Fibroblast of villous mesenchyme (primary cell): Measurements from ENCODE around the gene PIGM. TPM values are rescaled to one million over a fixed set of nuclear protein-coding genes. Genes with fewer than 3 reads are reported as not detected.

ENCODE experiments used
- DNase-seq: peaks from one replicate; pipeline ENCODE4 v3.0.0-alpha.2; 2010; ENCODE audit warnings: low read depth
- H3K4me3 ChIP-seq: 2 replicates; pipeline ENCODE4 v1.5.1; 2011; ENCODE audit warnings: low read depth, mild to moderate bottlenecking, low read length
- total RNA-seq: library from RNA; depleted of rRNA; stranded (reverse); fragments of >200 nt; gene quantifications from 2 replicates; pipeline ENCODE4 v1.2.3, GENCODE V29; 2012
- TF ChIP-seq, protein P1 (sequence below): IDR thresholded peaks from 2 replicates; pipeline ENCODE4 v1.5.1; 2012; ENCODE audit warnings: low read depth, mild to moderate bottlenecking, low read length; ENCODE audit not compliant: insufficient read depth

Gene PIGM
- total RNA-seq, 1 donor: 6.0 TPM

- no peak overlapping the region for H3K4me3 ChIP-seq
- TF ChIP-seq, protein P1, sequence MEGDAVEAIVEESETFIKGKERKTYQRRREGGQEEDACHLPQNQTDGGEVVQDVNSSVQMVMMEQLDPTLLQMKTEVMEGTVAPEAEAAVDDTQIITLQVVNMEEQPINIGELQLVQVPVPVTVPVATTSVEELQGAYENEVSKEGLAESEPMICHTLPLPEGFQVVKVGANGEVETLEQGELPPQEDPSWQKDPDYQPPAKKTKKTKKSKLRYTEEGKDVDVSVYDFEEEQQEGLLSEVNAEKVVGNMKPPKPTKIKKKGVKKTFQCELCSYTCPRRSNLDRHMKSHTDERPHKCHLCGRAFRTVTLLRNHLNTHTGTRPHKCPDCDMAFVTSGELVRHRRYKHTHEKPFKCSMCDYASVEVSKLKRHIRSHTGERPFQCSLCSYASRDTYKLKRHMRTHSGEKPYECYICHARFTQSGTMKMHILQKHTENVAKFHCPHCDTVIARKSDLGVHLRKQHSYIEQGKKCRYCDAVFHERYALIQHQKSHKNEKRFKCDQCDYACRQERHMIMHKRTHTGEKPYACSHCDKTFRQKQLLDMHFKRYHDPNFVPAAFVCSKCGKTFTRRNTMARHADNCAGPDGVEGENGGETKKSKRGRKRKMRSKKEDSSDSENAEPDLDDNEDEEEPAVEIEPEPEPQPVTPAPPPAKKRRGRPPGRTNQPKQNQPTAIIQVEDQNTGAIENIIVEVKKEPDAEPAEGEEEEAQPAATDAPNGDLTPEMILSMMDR: no peak
- no peak for DNase-seq
Observed at GRCh38 chr1:159989581-159989980, 42.2 kb downstream of the PIGM start.

- TF ChIP-seq, protein P1: no peak
- DNase-seq: no peak
- no peak overlapping the region for H3K4me3 ChIP-seq
Observed at GRCh38 chr1:159988006-159988405, 43.8 kb downstream of the PIGM start.

- H3K4me3 ChIP-seq: no peak overlapping the region
- DNase-seq: no peak
- TF ChIP-seq, protein P1: no peak
Observed at GRCh38 chr1:159987186-159987585, 44.6 kb downstream of the PIGM start.

- no peak for DNase-seq
- TF ChIP-seq, protein P1: no peak
Observed at GRCh38 chr1:159986531-159986930, 45.3 kb downstream of the PIGM start.

DNA sequence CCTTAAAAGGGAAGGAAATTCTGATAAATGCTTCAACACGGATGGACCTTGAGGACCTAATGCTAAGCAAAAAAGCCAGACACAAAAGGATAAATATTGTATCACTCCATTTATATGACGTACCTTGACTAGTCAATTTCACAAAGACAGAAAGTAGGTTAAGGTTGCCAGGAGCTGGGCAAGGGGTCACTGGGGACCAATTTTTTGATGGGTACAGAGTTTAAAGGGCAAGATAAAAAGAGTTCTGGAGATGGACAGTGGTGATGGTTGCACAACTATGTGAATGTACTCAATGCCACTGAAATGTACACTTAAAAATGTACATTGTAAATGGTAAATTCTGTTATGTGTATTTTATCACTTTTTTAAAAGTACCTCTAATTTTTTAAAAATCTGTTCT, 45.7 kb downstream of the PIGM start:
- TF ChIP-seq, protein P1: no peak
- H3K4me3 ChIP-seq: no peak overlapping the region
- no peak for DNase-seq

More at GRCh38 chr1:159986531-159986930, 45.3 kb downstream of the PIGM start:
- no peak overlapping the region for H3K4me3 ChIP-seq

DNA sequence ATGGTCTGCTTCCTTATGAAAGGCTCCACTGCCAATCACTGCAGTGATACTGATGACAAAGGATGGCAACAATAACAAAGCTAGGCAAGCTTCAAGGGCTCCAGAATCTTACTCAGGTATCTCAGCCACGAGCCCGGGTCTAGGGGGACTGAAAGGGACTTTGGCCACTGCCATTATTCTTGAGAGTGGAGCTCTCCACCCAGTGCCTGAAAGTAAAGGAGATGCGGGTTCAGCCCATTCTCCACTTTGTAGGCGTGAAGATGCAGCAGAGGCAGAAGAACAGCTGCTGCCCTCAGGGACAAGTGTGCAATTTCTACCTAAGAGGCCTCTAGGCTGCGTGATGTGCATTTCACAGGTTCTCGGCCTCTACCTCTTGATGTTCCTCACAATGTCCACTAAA, 46.3 kb downstream of the PIGM start:
- DNase-seq: no peak
- TF ChIP-seq, protein P1: no peak
- H3K4me3 ChIP-seq: no peak overlapping the region

DNA sequence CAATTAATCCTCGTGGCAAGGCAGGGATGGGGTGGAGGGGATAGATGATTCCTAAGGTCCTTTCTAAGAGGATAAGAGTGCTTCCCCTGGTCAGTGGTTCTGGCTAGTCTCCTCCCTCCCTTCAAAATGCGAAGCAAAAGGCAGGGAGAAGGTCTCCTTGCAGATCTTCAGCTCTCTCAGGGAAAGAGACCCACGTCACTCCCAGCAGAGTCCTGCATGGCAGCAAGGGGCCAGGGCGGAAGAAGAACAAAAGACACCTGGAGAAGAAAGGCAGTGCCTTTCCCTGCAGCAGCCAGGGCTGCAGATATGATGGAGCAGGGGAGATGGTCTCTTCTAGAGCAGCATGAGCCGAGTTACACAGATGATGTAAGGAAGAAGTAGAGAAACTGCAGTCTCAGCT, 48.1 kb downstream of the PIGM start:
- DNase-seq: no peak
- TF ChIP-seq, protein P1: no peak
- no peak overlapping the region for H3K4me3 ChIP-seq
